Activated CD4-positive, alpha-beta T cell treated with anti-CD3 and anti-CD28 coated beads, Interleukin-10, Interleukin-2, amounts not matched to agents 100 ng/mL and 50 ng/mL, durations not matched to agents 16 hours and 8 hours (primary cell): ENCODE data around the gene LSR.
"Not testable (repeated sequence)": the region's sequence is repeated elsewhere in the genome, so short reads cannot be mapped to it uniquely, and the experiment has no call there.

Experiments used
- DNase-seq: peaks from one replicate; pipeline ENCODE4 v3.0.0-alpha.2; 2020

LSR gene

GRCh38 chr19:35268536-35269437, 20.0 kb downstream of the LSR start, which contains the start of gene USF2:
Gene USF2, plus strand, starts transcription at chr19:35268962. Its CDS starts 140 bp downstream, at chr19:35269102.
- peak; percentile 68 for DNase-seq

GRCh38 chr19:35269438-35270117, 20.8 kb downstream of the LSR start:
- peak; percentile 83 for DNase-seq

GRCh38 chr19:35270381-35270811, 21.6 kb downstream of the LSR start:
- no peak for DNase-seq

GRCh38 chr19:35271546-35271945, 22.7 kb downstream of the LSR start:
- DNase-seq = no peak

DNA sequence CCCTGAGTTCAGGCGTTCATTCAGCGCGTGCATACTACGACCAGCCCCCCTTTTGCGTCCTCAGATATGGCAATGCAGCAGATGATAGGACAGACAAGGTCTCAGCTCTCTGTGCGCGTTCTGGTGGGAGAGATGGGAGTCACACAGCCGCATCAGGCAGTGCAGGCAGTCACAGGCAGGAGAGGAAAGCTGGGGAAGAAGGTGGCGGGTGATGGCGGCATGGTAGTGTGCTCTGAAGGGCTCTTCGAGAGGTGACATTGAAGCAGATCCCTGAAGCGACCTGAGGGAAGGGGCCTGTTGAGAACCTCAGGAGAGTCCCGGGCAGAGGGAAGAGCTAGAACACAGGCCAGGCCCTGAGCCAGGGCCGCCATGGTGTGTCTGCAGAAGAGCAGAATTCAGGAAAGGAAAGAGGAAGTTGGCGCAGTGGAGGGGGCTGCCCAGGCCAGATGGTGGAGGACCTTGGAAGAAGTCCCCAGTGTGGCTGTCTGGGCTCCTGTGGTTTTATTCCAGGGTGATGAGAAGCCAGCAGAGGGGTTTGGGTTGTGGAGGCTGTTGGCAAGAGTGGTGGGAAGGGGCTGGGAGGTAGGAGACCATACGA, 23.4 kb downstream of the LSR start:
- DNase-seq = no peak

GRCh38 chr19:35272954-35273649, 24.3 kb downstream of the LSR start:
- DNase-seq = no peak

- DNase-seq = no peak
These were observed 25.0 kb downstream of the LSR start for GRCh38 chr19:35273686-35274259.

DNA sequence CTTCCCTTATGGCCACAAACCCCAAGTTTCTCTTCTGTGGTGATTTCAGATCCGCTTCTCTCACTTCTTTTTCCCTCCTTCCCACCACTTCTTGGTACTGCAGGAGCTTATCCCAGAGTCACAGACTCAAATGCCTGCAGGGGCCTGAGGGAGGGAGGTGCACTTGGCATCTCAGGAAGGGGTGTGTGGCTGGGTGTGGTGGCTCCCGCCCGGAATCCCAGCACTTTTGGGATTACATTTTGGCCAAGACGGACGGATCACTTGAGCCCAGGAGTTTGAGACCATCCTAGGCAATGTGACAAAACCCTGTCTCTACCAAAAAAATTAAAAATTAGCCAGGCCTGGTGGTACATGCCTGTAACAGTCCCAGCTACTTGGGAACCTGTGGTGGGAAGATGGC, 25.5 kb downstream of the LSR start:
- DNase-seq = no peak

DNA sequence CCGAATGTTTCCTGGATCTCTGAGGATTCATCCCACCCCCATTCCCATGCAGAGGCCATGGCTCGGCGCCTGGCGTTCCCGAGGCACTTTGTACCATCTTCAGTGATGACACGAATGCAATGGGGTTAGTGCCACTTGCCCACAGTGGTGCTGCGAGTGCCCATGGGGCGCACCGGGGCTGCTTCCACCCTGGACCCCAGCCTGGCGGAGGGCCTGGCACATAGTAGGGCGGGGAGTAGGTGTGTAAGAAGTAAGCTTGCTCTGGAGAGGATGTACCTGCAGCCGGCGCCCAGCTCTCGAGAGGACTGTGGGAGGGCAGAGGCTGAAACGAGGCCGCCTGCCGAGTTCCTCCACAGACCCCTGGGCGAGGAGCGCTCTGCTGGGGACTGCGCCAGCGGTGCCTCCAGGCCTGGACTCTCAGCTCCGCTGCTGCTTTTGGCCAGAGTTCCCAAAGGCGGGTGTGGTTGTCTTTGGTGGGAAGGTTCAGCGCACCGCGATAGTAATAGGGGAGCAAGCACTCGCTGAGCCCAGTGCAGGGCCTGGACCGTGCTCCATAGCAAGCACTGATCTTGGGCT, 28.0 kb downstream of the LSR start:
- DNase-seq = no peak

DNA sequence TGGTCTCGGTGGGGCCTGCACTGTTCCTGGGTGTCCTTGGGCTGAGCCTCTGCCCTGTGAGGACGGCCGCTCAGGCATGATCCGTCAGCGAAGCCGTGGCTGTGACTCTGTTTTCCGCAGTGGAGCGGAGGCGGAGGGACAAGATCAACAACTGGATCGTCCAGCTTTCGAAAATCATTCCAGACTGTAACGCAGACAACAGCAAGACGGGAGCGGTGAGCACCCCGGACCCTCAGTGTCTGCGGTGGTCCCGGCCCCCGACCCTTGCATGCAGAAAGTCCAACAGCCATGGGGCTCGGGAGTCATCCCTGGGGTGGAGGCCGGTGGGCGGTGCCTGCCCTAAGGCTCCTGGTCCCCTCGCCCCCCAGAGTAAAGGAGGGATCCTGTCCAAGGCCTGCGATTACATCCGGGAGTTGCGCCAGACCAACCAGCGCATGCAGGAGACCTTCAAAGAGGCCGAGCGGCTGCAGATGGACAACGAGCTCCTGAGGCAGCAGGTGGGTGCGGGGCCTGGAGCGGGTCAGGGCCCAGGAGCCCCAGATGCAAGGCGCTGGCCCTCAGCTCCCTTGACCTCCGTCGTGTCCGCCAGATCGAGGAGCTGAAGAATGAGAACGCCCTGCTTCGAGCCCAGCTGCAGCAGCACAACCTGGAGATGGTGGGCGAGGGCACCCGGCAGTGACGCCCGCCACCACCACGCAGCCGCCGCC, 29.9 kb downstream of the LSR start:
- no peak for DNase-seq

DNA sequence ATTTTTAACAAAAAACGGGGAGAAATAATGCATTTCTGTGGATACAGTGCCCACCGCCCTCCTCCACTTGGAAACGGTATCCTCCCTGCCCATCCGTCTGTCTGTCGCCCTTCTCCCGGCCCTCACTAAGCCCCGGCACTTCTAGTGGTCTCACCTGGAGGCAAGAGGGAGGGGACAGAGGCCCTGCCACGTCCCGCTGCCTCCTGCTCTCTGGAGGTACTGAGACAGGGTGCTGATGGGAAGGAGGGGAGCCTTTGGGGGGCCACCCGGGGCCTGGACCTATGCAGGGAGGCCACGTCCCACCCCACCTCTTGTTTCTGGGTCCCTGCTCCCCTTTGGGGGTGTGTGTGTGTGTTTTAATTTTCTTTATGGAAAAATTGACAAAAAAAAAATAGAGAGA, 30.6 kb downstream of the LSR start:
- no peak for DNase-seq

DNA sequence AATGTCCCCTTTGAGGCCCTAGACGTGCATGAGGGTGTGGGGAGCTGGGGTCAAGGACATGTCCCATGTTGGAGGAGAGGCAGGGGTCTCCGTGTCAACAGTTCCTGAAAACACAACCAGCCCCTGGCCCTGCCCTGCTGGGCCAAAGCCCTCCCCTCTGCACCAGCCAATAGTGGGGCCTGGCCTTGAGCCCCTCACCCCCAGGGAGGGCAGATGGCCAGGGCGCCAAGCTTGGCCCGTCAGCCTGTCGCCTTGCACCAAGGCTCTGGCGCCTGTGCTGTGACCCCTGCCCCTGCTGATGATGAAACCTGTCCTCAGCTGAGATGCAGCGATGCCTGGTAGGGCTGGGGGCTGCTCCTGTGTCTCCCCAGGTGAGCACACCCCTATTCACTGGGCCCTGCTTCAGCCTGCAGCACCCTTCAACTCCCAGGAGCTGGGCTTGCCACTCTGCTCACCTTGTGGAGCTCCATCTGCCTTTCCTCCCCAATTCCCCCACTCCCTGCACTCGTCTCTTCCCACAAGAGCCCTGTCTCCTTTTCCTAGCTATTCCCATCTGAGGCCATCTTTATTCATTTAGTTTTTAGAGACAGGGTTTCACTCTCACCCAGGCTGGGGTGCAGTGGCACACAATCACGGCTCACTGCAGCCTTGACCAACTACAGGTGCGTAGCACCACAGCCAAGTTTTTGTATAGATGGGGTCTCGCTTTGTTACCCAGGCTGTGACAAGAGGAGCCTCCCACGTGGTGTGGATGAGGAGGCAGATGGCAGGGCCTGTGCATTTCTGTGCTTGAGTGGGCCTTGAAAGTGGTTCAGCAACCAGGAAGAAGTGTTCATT, 31.4 kb downstream of the LSR start:
- no peak for DNase-seq

- no peak for DNase-seq
These were observed 32.5 kb downstream of the LSR start for GRCh38 chr19:35281303-35281702.

DNA sequence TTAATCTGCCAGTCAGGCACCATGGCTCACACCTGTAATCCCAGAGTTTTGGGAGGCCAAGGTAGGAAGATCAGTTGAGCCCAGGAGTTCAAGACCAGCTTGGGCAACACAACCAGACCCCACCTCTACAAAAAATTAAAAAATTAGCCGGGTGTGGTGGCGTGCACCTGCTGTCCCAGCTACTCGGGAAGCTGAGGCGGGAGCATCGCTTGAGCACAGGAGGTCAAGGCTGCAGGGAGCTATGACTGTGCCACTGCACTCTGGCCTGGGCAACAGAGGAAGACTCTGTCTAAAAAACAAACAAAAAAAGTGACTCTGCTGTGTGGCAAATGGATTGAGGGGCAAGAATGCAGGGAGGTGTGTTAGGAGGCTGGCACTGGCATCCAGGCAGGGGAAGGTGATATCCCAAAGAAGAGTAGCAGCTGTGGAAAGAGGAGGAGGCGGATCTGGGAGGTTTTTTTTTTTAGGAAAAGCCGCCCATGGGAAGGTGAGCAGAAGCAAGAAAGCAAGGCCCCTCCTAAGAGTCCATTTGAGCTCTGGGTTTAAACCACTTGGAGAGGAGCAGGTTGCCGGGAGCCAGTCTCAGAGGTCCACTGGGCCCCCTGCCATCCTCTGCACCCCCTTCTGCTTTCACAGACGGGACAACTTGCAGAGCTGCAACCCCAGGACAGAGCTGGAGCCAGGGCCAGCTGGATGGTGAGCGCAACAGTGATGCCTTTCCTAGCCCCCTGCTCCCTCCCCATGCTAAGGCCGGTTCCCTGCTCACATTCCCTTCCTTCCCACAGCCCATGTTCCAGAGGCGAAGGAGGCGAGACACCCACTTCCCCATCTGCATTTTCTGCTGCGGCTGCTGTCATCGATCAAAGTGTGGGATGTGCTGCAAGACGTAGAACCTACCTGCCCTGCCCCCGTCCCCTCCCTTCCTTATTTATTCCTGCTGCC, 35.6 kb downstream of the LSR start:
- no peak for DNase-seq

- no peak for DNase-seq
These were observed 36.3 kb downstream of the LSR start for GRCh38 chr19:35285095-35285449.

GRCh38 chr19:35285465-35285864, 36.7 kb downstream of the LSR start:
- not testable (repeated sequence) for DNase-seq

- DNase-seq = not testable (repeated sequence)
These were observed 37.3 kb downstream of the LSR start for GRCh38 chr19:35286101-35286500.

GRCh38 chr19:35287713-35288112, 38.9 kb downstream of the LSR start:
- no peak for DNase-seq

GRCh38 chr19:35288331-35288730, 39.5 kb downstream of the LSR start:
- no peak for DNase-seq

GRCh38 chr19:35288906-35289305, 40.1 kb downstream of the LSR start:
- no peak for DNase-seq
